Measurements from ENCODE around the gene NUDC.

DNA sequence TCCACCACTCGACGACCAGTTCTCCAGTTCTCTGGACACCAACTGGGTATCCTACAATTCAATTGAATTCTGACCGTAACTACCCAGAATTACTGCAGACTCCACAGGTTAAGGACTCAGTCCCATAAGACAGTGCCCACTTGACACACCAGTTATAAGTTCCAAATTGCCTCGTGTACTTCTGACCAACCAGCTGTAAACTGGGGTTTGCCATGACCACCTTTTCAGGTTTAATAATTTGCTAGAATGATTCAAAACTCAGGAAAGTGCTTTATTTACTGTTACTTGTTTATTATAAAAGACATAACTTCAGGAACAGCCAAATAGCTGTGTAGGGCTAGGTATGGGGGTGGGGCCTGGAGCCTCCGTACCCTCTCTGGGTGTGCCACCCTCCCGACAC is 15.3 kb downstream of the NUDC start:
- TF ChIP-seq EP300 (IDR thresholded peaks at IDR 0.05): no peak
- no peak for TF ChIP-seq POLR2A (IDR thresholded peaks at IDR 0.05)
